Measurements from ENCODE around the gene SETDB2.

SETDB2 gene

GRCh38 chr13:49453465-49453864 lies 9.4 kb downstream of the SETDB2 start:
- TF ChIP-seq, protein P1, sequence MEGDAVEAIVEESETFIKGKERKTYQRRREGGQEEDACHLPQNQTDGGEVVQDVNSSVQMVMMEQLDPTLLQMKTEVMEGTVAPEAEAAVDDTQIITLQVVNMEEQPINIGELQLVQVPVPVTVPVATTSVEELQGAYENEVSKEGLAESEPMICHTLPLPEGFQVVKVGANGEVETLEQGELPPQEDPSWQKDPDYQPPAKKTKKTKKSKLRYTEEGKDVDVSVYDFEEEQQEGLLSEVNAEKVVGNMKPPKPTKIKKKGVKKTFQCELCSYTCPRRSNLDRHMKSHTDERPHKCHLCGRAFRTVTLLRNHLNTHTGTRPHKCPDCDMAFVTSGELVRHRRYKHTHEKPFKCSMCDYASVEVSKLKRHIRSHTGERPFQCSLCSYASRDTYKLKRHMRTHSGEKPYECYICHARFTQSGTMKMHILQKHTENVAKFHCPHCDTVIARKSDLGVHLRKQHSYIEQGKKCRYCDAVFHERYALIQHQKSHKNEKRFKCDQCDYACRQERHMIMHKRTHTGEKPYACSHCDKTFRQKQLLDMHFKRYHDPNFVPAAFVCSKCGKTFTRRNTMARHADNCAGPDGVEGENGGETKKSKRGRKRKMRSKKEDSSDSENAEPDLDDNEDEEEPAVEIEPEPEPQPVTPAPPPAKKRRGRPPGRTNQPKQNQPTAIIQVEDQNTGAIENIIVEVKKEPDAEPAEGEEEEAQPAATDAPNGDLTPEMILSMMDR (IDR thresholded peaks at IDR 0.05; ENCODE audit: low read depth, low read length, missing control alignments): no peak
- no peak overlapping the region for H3K4me3 ChIP-seq (ENCODE audit: low read depth, low read length)
- DNase-seq (ENCODE audit: low read depth): no peak

- no peak overlapping the region for H3K4me3 ChIP-seq (ENCODE audit: low read depth, low read length)
- TF ChIP-seq, protein P1 (IDR thresholded peaks at IDR 0.05; ENCODE audit: low read depth, low read length, missing control alignments): no peak
- DNase-seq (ENCODE audit: low read depth): no peak
These were observed 10.4 kb downstream of the SETDB2 start for GRCh38 chr13:49454388-49455006.

DNA sequence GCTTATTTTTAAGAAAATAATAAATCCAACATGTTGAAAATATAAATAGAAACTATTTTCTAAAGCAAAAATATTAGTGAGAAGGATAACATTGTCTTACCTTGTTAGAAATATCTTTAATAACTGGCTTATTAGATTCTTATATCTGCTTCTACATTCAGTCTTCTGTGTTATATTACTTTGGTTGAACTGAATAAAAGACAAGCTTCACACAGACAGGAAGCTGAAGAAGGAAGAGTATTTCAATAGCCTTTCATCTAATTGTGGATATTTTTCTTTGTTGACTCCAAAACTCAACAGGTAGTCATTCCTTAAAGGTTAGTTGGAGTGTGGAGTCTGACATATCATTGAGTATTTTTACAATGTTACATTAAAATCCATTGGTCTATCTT lies 10.9 kb downstream of the SETDB2 start:
- TF ChIP-seq, protein P1 (IDR thresholded peaks at IDR 0.05; ENCODE audit: low read depth, low read length, missing control alignments): no peak
- no peak for DNase-seq (ENCODE audit: low read depth)
- no peak overlapping the region for H3K4me3 ChIP-seq (ENCODE audit: low read depth, low read length)

DNA sequence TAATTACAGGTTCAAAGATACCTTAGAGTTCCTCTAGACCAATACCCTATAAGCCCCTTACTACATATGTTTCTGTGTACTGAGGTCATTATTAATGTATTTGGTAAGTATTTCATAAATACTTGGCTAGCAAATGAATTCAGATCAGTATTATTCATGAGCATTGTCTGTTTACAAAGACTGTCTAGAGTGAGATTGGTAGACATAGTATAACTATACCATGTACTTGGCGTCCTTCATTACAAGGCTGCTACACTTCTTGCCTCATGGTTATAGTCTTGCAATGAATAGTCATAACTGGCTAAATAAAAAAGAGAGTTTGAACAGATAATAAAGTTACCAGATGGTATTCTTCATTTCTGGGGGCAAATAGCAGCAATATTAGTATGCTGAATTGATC lies 12.1 kb downstream of the SETDB2 start:
- TF ChIP-seq, protein P1 (IDR thresholded peaks at IDR 0.05; ENCODE audit: low read depth, low read length, missing control alignments): no peak

GRCh38 chr13:49457221-49457620 lies 13.1 kb downstream of the SETDB2 start:
- no peak overlapping the region for H3K4me3 ChIP-seq (ENCODE audit: low read depth, low read length)
- no peak for DNase-seq (ENCODE audit: low read depth)
- TF ChIP-seq, protein P1 (IDR thresholded peaks at IDR 0.05; ENCODE audit: low read depth, low read length, missing control alignments): no peak

More for the DNA sequence above, 12.1 kb downstream of the SETDB2 start:
- DNase-seq (ENCODE audit: low read depth): no peak
- H3K4me3 ChIP-seq (ENCODE audit: low read depth, low read length): no peak overlapping the region

GRCh38 chr13:49459580-49459979 lies 15.5 kb downstream of the SETDB2 start:
- no peak overlapping the region for H3K4me3 ChIP-seq (ENCODE audit: low read depth, low read length)
- DNase-seq (ENCODE audit: low read depth): no peak
- TF ChIP-seq, protein P1 (IDR thresholded peaks at IDR 0.05; ENCODE audit: low read depth, low read length, missing control alignments): no peak

- TF ChIP-seq, protein P1 (IDR thresholded peaks at IDR 0.05; ENCODE audit: low read depth, low read length, missing control alignments): no peak
- no peak overlapping the region for H3K4me3 ChIP-seq (ENCODE audit: low read depth, low read length)
- no peak for DNase-seq (ENCODE audit: low read depth)
These were observed 20.0 kb downstream of the SETDB2 start for GRCh38 chr13:49464085-49464484.

Data from GM12864 (cell line).